GM12891 (cell line): ENCODE measurements around the gene ARMC2.

ENCODE experiments used
- POLR2A ChIP-seq: IDR thresholded peaks from 2 replicates; pipeline ENCODE4 v1.6.1; 2011; ENCODE audit warnings: low read depth, low read length, control low read depth
- POLR2AphosphoS5 ChIP-seq: IDR thresholded peaks from 2 replicates; pipeline ENCODE4 v1.6.1; 2011; ENCODE audit warnings: low read depth, low read length, control low read depth
- POU2F2 ChIP-seq: IDR thresholded peaks from 2 replicates; pipeline ENCODE4 v1.6.1; 2011; ENCODE audit warnings: low read depth, mild to moderate bottlenecking, control low read depth, low read length, moderate library complexity
- SPI1 ChIP-seq: IDR thresholded peaks from 2 replicates; pipeline ENCODE4 v1.6.1; 2011; ENCODE audit warnings: low read depth, low read length, control low read depth
- TAF1 ChIP-seq: IDR thresholded peaks from 2 replicates; pipeline ENCODE4 v1.6.1; 2011; ENCODE audit warnings: low read depth, low read length, control low read depth

DNA sequence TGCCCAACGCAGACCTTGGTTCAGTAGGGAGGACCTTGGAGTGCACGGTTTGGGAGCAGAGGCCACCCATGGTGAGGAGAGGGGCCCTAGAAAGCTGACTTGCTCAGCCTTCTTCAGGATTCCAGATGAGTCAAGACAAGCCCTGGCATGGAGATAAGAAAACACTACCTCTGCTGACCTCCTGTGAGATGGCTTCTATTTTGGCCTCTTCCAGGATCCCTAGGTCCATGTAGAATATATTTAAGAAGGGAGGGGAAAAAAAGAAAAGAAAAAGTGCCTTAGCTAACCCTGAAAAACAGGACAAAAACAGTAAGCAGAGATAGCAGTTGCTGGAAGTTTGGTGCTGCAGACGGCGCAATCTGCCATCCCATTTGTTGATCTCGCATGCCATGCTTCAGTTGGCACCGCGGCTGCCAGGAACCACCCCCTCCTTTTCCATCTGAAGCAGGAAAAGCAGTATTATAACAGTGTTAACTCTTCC is 100.0 kb downstream of the ARMC2 start:
- TF ChIP-seq POLR2AphosphoS5 (no peak), POLR2A (no peak), TAF1 (no peak), POU2F2 (no peak), SPI1 (no peak)
